Neural cell (in vitro differentiated cells): ENCODE data around the gene NEK4.

ENCODE experiments used
- CTCF ChIP-seq: fragments of 450-650 bp; IDR thresholded peaks from 2 replicates; pipeline ENCODE4 v1.5.1; 2014; ENCODE audit warnings: antibody characterized with exemption, mild to moderate bottlenecking, moderate library complexity; ENCODE audit not compliant: poor library complexity, severe bottlenecking
- EP300 ChIP-seq: fragments of 450-650 bp; conservative IDR thresholded peaks from 2 replicates; pipeline ENCODE4 v1.6.1; 2014; ENCODE audit warnings: antibody characterized with exemption, mild to moderate bottlenecking, moderate library complexity; ENCODE audit not compliant: poor library complexity, severe bottlenecking
- EZH2 ChIP-seq: fragments of 200-600, 300-800 bp; shearing (Covaris generic), sonication (generic); IDR thresholded peaks from 2 replicates; pipeline ENCODE4 v1.6.1; 2014; ENCODE audit warnings: antibody characterized with exemption, low read length, borderline replicate concordance, mild to moderate bottlenecking; ENCODE audit not compliant: insufficient read depth, poor library complexity, severe bottlenecking

- TF ChIP-seq CTCF: no peak
- no peak for TF ChIP-seq EZH2
- no peak for TF ChIP-seq EP300
Observed at GRCh38 chr3:52789746-52790040, 19.0 kb upstream of the NEK4 start.
